ENCODE results near the gene OBSCN.

Gene OBSCN

GRCh38 chr1:228304766-228305395 lies 97.0 kb downstream of the OBSCN start:
- DNase-seq (ENCODE audit: extremely low read depth, low read depth) = no peak
- TF ChIP-seq CTCF (IDR thresholded peaks at IDR 0.05; ENCODE audit: low read depth, low read length) = no peak

GRCh38 chr1:228305721-228306152 lies 97.9 kb downstream of the OBSCN start:
- DNase-seq (ENCODE audit: extremely low read depth, low read depth) = no peak
- TF ChIP-seq CTCF (IDR thresholded peaks at IDR 0.05; ENCODE audit: low read depth, low read length) = no peak

GRCh38 chr1:228306275-228307217 lies 98.7 kb downstream of the OBSCN start:
- no peak for DNase-seq (ENCODE audit: extremely low read depth, low read depth)
- no peak for TF ChIP-seq CTCF (IDR thresholded peaks at IDR 0.05; ENCODE audit: low read depth, low read length)

GRCh38 chr1:228307218-228308023 lies 99.6 kb downstream of the OBSCN start:
- no peak for DNase-seq (ENCODE audit: extremely low read depth, low read depth)
- TF ChIP-seq CTCF (IDR thresholded peaks at IDR 0.05; ENCODE audit: low read depth, low read length) = no peak

- no peak for DNase-seq (ENCODE audit: extremely low read depth, low read depth)
- no peak for TF ChIP-seq CTCF (IDR thresholded peaks at IDR 0.05; ENCODE audit: low read depth, low read length)
These were observed 100.3 kb downstream of the OBSCN start for GRCh38 chr1:228308085-228308601.

- no peak for DNase-seq (ENCODE audit: extremely low read depth, low read depth)
- TF ChIP-seq CTCF (IDR thresholded peaks at IDR 0.05; ENCODE audit: low read depth, low read length) = no peak
These were observed 100.9 kb downstream of the OBSCN start for GRCh38 chr1:228308628-228309325.
